Ecto neural progenitor cell (in vitro differentiated cells): ENCODE data around the gene DNAJB14.
A peak's percentile ranks its signal among the peaks of the same experiment; 100 is the strongest.

Experiments
- DNase-seq: peaks from one replicate; pipeline ENCODE4 v3.0.0-alpha.2; 2018; ENCODE audit warnings: low spot score

The DNAJB14 gene

GRCh38 chr4:99943904-99944437 lies 2.4 kb downstream of the DNAJB14 start:
- DNase-seq = no peak

GRCh38 chr4:99938243-99938753 lies 8.1 kb downstream of the DNAJB14 start:
- DNase-seq = no peak

- no peak for DNase-seq
Observed at GRCh38 chr4:99934891-99935290, 11.5 kb downstream of the DNAJB14 start.

GRCh38 chr4:99927566-99927965 lies 18.9 kb downstream of the DNAJB14 start:
- no peak for DNase-seq

GRCh38 chr4:99921174-99921573 lies 25.2 kb downstream of the DNAJB14 start:
- DNase-seq = no peak

GRCh38 chr4:99918656-99919055 lies 27.8 kb downstream of the DNAJB14 start:
- no peak for DNase-seq

GRCh38 chr4:99917575-99917974 lies 28.8 kb downstream of the DNAJB14 start:
- no peak for DNase-seq

- DNase-seq = no peak
Observed at GRCh38 chr4:99915449-99915848, 31.0 kb downstream of the DNAJB14 start.

GRCh38 chr4:99894998-99895397 lies 51.4 kb downstream of the DNAJB14 start:
- DNase-seq = no peak

- peak; percentile 88 for DNase-seq
Observed at GRCh38 chr4:99894161-99894997, 52.0 kb downstream of the DNAJB14 start, which contains the start of gene LAMTOR3. Gene LAMTOR3, minus strand, starts transcription at chr4:99894427. Its CDS starts 464 bp downstream, at chr4:99893963.

- DNase-seq = no peak
Observed at GRCh38 chr4:99893839-99894160, 52.6 kb downstream of the DNAJB14 start.

- no peak for DNase-seq
Observed at GRCh38 chr4:99893029-99893428, 53.4 kb downstream of the DNAJB14 start.

GRCh38 chr4:99891351-99891750 lies 55.1 kb downstream of the DNAJB14 start:
- DNase-seq = no peak

- DNase-seq = no peak
Observed at GRCh38 chr4:99887837-99888236, 58.6 kb downstream of the DNAJB14 start.

GRCh38 chr4:99886146-99886545 lies 60.3 kb downstream of the DNAJB14 start:
- DNase-seq = no peak

GRCh38 chr4:99885687-99886086 lies 60.7 kb downstream of the DNAJB14 start:
- DNase-seq = no peak

GRCh38 chr4:99885063-99885664 lies 61.3 kb downstream of the DNAJB14 start:
- DNase-seq = no peak

- DNase-seq = no peak
Observed at GRCh38 chr4:99879458-99879857, 67.0 kb downstream of the DNAJB14 start.

GRCh38 chr4:99878604-99879003 lies 67.8 kb downstream of the DNAJB14 start:
- no peak for DNase-seq

- DNase-seq = no peak
Observed at GRCh38 chr4:99876946-99877345, 69.5 kb downstream of the DNAJB14 start.

- DNase-seq = no peak
Observed at GRCh38 chr4:99875071-99875470, 71.3 kb downstream of the DNAJB14 start.

GRCh38 chr4:99872570-99872969 lies 73.8 kb downstream of the DNAJB14 start:
- DNase-seq = no peak

GRCh38 chr4:99868126-99868596 lies 78.3 kb downstream of the DNAJB14 start:
- DNase-seq = no peak
